ENCODE measurements around the gene PALLD.

DNA sequence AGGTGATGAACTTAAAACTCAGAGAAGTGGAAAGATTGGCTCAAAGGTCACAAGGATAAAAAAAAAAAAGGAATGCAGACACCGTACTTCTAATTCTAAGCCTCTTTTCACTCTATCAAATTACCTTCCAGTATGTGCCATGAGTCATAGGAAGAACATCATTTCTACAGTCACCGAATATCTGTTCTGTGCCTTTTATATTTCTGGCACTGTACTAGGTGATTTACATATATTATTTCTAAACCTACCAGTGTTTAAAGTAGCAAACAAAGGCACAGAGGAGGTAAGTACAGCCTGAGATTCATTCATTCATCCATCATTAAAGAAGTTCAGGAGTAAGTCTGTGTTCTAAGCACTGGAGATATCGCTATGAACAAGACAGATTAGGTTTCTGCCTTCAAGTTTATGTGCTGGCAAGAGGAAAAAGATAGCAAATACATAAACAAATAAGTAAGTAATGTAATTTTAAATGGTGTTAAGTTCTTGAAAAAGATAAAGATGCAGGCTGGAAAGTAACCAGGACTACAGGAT is 65.3 kb downstream of the PALLD start:
- TF ChIP-seq POLR2AphosphoS5 (IDR thresholded peaks at IDR 0.05) (no peak), POLR2A (IDR thresholded peaks at IDR 0.05) (no peak)
- TF ChIP-seq, protein P1, sequence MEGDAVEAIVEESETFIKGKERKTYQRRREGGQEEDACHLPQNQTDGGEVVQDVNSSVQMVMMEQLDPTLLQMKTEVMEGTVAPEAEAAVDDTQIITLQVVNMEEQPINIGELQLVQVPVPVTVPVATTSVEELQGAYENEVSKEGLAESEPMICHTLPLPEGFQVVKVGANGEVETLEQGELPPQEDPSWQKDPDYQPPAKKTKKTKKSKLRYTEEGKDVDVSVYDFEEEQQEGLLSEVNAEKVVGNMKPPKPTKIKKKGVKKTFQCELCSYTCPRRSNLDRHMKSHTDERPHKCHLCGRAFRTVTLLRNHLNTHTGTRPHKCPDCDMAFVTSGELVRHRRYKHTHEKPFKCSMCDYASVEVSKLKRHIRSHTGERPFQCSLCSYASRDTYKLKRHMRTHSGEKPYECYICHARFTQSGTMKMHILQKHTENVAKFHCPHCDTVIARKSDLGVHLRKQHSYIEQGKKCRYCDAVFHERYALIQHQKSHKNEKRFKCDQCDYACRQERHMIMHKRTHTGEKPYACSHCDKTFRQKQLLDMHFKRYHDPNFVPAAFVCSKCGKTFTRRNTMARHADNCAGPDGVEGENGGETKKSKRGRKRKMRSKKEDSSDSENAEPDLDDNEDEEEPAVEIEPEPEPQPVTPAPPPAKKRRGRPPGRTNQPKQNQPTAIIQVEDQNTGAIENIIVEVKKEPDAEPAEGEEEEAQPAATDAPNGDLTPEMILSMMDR (IDR thresholded peaks at IDR 0.05): no peak

Data from gastroesophageal sphincter (tissue), 3 donors.